GM18519 (cell line): ENCODE results near the gene KIF1A.
"Not testable (repeated sequence)": the region's sequence is repeated elsewhere in the genome, so short reads cannot be mapped to it uniquely, and the experiment has no call there.

Experiments used
- ATAC-seq: cut with Tn5 transposase; IDR thresholded peaks from one replicate; pipeline ENCODE4 v1.9.1; 2021; ENCODE audit warnings: mild to moderate bottlenecking, moderate library complexity; ENCODE audit not compliant: unreplicated experiment, low FRiP score

The KIF1A gene

GRCh38 chr2:240789501-240790369 lies 30.3 kb downstream of the KIF1A start:
- no peak for ATAC-seq

- ATAC-seq, result no peak
These were observed 31.0 kb downstream of the KIF1A start for GRCh38 chr2:240789051-240789453.

GRCh38 chr2:240788482-240788881 lies 31.5 kb downstream of the KIF1A start:
- no peak for ATAC-seq

GRCh38 chr2:240787521-240788472 lies 32.2 kb downstream of the KIF1A start:
- no peak for ATAC-seq

DNA sequence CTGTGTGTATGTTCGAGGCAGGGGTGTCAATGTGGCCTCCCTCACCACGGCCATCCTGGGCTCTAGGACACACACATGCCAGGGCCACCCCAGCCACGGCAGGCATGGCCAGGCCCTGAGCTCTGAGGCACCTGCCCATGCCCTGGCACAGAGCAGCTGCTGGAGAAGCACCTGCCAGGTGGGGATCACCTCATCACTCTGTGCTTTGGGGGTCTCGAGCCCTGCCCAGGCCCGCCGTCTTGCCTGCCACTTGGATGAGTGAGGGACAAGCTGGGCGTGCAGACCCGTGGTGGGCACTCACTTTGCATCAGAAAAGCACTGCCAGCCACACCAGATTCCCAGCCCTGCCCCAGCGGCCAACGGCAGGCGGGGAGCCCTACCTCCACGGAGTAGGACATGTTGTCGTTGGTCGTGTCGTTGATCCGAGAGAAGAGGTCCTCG lies 33.1 kb downstream of the KIF1A start:
- ATAC-seq, result no peak

DNA sequence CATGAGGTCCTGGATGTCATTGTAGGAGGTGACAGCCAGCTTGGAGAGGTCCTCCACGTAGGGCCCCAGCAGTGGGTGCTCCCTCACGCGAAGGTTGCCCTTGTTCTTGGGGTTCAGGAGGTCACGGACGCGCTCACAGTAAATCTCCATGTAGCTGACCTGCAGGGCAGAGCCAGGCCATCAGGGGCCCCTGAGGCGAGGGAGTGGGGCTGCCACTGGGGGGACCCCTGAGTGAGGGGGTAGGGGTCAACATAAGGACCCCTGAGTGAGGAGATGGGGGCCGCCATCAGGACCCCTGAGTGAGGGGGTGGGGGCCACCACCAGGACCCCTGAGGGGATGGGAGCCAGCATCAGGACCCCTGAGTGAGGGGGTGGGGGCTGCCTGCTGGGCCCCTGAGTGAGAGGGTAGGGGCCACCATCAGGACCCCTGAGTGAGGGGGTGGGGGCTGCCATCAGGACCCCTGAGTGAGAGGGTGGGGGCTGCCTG lies 33.6 kb downstream of the KIF1A start:
- ATAC-seq, result no peak

- no peak for ATAC-seq
These were observed 34.3 kb downstream of the KIF1A start for GRCh38 chr2:240785424-240786335.

DNA sequence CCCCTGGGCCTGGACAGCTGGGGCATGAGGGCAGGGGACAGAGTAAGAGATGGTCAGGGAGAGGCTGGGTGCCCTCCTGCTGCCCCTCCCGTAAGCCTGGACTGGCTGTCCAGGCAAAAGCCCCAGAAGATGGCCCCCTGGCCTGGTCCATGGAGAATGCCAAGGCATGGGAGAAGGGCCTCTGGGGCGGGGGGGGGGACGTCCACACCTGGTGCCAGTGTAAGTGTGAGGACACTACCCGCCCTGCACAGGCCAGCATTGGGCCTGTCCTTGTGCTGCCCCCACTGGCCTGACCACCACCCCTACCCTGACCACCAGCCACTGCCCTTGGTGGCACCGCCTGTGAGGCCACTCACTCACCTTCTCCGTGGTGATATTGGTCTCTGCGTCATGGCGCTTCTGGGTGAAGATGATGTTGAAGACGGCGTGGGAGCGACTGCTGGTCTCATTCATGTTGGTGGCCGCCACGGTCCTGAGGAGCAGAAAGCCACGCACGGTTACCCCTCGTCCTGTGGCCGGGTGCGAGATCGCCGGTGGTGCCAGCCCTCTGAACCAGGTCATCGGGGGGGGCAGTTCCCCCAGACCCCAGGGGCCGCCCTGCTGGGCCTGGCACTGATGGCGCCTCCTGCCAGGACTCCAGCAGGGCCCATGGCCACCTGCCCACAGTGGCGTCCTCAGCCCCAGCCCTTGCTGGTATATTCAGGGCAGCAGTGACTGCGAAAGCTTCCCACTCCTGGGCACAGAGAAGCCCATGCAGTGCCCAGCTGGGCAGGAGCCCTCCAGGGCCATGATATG lies 35.2 kb downstream of the KIF1A start:
- no peak for ATAC-seq

GRCh38 chr2:240783819-240784621 lies 36.0 kb downstream of the KIF1A start:
- no peak for ATAC-seq

DNA sequence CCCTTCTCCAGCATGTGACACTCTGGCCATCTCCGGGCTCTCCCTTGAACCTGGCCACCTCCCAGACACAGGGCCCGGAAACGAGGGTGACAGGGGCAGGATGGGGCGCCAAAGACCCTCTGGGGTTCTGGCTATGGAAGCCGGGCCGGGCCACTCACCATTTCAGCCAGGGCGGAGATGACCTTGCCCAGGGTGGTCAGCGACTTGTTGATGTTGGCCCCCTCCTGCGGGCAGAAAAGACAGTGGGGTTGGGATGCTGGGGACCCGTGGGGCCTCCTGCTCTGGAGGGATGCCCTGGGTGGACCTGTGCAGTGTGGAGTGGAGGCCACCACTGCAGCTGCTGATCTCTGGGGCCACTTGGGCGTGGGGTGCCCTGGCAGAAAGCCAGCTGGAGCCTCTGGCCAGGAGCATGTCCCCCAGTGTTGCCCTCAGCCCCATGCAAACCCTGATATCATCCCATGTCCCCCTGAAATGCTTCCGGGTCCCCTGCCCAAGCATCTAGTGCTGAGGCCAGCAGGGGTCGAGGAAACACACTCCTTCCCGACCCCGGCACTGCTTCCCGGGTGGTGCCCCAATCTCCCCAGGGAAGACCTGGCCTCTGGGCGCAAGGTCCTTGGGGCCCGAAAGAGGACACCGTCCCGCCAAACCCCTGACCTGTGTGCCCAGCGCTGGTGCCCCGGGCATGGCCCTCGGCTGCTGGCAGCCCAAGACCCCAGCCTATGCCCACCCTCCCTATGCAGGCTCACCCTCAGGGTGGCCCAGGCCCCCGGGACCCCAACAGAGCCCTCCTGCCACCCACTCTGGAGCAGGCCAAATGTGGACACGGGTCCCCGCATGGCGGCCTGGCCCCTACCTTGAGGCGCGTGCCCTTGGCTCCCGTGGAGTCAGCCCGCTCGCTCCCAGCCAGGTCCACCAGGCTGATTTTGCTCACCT lies 36.9 kb downstream of the KIF1A start:
- ATAC-seq, result no peak

- no peak for ATAC-seq
These were observed 37.7 kb downstream of the KIF1A start for GRCh38 chr2:240782221-240782885.

GRCh38 chr2:240781471-240782220 lies 38.4 kb downstream of the KIF1A start:
- no peak for ATAC-seq

DNA sequence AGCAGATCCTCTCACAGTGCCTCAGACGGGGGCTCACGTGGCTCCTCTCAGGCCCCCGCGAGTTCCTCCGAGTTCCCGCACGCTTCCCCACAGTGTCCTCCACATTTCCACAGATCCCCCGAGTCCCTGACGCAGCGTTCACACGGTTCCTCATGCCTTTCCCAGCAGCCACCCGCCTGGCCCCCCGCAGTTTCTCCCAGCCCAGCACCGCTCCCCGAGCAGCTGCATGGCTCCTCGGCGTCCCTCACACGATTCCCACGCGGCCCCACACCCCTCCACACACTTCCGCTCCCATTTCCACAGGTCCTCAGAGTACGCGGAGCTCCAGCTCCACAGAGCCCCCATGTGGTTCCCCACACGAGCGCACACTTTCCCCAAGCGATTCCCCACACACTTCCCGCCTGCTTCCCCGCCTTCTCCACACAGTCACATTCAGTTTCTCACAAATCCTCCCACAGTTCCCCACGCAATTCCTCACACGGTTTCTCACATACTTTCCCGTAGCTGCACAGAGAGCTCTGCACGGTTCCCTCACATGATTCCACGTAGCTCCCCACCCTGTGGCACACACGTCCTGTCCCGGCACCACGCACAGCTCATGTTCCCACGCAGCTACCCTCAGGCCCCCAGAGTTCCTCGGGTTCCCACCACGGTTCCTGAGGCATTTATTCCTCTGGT lies 39.9 kb downstream of the KIF1A start:
- ATAC-seq, result no peak

GRCh38 chr2:240779250-240779832 lies 40.7 kb downstream of the KIF1A start:
- not testable (repeated sequence) for ATAC-seq

DNA sequence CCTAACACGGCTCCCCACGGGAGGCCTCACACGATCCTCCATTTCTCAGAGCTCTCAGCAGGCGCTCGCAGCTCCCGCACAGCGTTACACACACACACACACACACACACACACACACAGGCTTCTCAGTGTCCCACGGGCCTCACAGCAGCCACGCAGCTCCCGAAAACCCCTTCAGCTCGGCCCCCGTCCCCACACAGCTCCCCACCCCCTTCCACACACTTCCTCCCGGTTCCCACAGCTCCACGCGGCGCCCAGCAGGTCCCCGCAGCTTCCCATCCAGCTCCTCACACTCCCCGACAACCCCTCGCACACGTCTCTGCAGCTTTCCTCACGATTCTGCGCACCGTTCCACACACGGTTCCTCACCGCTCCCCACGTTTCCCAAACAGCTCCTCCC lies 41.6 kb downstream of the KIF1A start:
- no peak for ATAC-seq
